Measurements from ENCODE around the gene RPS6KA4. TPM values are rescaled to one million over a fixed set of nuclear protein-coding genes. Genes with fewer than 3 reads are reported as not detected.

Gene RPS6KA4
- total RNA-seq, 2 experiments from 2014 or later: 7.3 to 9.2 TPM

- POLR2A ChIA-PET: no interaction called here
- Mint-ChIP-seq H3K27me3 (peaks cover 15% of the 10 kb centered on the region), H3K27ac (no peak overlapping the region), H3K9me3 (no peaks in the 10 kb centered on the region), H3K4me3 (no peak overlapping the region), H3K36me3 (ENCODE audit: low read depth) (no peaks in the 10 kb centered on the region), H3K4me1 (ENCODE audit: low read depth) (no peaks in the 10 kb centered on the region)
- DNase-seq (no peak), ATAC-seq (ENCODE audit: poor library complexity) (no peak)
- TF ChIP-seq, protein P1, sequence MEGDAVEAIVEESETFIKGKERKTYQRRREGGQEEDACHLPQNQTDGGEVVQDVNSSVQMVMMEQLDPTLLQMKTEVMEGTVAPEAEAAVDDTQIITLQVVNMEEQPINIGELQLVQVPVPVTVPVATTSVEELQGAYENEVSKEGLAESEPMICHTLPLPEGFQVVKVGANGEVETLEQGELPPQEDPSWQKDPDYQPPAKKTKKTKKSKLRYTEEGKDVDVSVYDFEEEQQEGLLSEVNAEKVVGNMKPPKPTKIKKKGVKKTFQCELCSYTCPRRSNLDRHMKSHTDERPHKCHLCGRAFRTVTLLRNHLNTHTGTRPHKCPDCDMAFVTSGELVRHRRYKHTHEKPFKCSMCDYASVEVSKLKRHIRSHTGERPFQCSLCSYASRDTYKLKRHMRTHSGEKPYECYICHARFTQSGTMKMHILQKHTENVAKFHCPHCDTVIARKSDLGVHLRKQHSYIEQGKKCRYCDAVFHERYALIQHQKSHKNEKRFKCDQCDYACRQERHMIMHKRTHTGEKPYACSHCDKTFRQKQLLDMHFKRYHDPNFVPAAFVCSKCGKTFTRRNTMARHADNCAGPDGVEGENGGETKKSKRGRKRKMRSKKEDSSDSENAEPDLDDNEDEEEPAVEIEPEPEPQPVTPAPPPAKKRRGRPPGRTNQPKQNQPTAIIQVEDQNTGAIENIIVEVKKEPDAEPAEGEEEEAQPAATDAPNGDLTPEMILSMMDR (IDR thresholded peaks at IDR 0.05): no peak
- Histone ChIP-seq H3K9me3 (ENCODE audit: control insufficient read depth in 1 of 2, insufficient read depth in 1 of 2, low read length in 2 of 2) (peaks cover 0 to 4% of the 10 kb centered on the region in 2 experiments), H3K4me1 (ENCODE audit: insufficient read depth, low read length) (peaks cover 3% of the 10 kb centered on the region), H3K4me3 (ENCODE audit: low read length) (no peak overlapping the region), H3K27ac (ENCODE audit: low read depth in 1 of 2, low read length in 2 of 2) (no peak overlapping the region), H3K36me3 (ENCODE audit: insufficient read depth, low read length) (no peaks in the 10 kb centered on the region), H3K27me3 (ENCODE audit: control insufficient read depth in 1 of 2, insufficient read depth in 2 of 2, low read length in 2 of 2) (no peaks in the 10 kb centered on the region)
- CTCF ChIA-PET: no interaction called here
- intact Hi-C loops (cut with DNase I, micrococcal nuclease): no loop called here
Observed at GRCh38 chr11:64407630-64408029, 48.7 kb downstream of the RPS6KA4 start.

- TF ChIP-seq, protein P1 (IDR thresholded peaks at IDR 0.05): no peak
- Histone ChIP-seq H3K27me3 (ENCODE audit: control insufficient read depth in 1 of 2, insufficient read depth in 2 of 2, low read length in 2 of 2) (no peaks in the 10 kb centered on the region), H3K4me3 (ENCODE audit: low read length) (no peak overlapping the region), H3K4me1 (ENCODE audit: insufficient read depth, low read length) (peaks cover 3% of the 10 kb centered on the region), H3K36me3 (ENCODE audit: insufficient read depth, low read length) (no peaks in the 10 kb centered on the region), H3K9me3 (ENCODE audit: control insufficient read depth in 1 of 2, insufficient read depth in 1 of 2, low read length in 2 of 2) (peaks cover 0 to 3% of the 10 kb centered on the region in 2 experiments), H3K27ac (ENCODE audit: low read depth in 1 of 2, low read length in 2 of 2) (no peak overlapping the region)
- CTCF ChIA-PET: no interaction called here
- Mint-ChIP-seq H3K27ac (no peak overlapping the region), H3K9me3 (no peaks in the 10 kb centered on the region), H3K4me1 (ENCODE audit: low read depth) (no peaks in the 10 kb centered on the region), H3K4me3 (no peak overlapping the region), H3K27me3 (peaks cover 12% of the 10 kb centered on the region), H3K36me3 (ENCODE audit: low read depth) (no peaks in the 10 kb centered on the region)
- intact Hi-C loops (cut with DNase I, micrococcal nuclease): no loop called here
- POLR2A ChIA-PET: no interaction called here
- ATAC-seq (ENCODE audit: poor library complexity) (no peak), DNase-seq (no peak)
Observed at GRCh38 chr11:64409278-64409677, 50.3 kb downstream of the RPS6KA4 start.

DNA sequence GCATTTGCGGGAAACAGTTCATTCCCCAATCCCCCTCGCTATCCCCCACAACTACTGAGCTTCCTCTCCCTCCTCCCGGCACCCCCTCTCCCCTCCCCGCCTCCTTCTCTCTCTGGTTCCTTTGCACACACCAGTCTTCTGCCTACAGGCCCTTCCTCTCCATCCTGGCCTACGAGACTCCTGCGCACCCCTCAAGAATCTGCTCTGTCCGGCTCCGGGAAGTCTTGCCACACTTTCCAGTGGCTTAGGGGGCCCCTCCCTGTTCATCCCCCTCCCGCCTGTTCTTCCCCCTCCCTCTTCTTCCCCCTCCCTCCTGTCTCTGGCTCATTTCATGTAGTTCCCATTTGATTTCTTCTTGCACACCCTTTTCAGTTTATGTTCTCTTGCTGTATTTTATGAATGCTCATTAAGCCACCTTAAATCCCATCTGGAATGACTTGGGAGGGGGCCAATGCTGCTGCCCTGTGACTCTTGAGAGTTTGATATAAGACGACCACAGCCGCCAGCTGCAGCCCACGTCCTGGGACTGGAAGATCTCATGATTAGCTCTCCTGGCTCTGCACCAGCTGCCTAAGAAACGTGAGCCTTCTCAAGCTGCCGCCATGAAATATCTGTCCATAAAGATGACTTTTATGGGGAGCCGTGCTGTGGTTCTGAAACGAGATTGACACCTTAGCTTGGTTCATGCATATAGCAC, 50.9 kb downstream of the RPS6KA4 start:
- CTCF ChIA-PET: no interaction called here
- Mint-ChIP-seq H3K27me3 (peaks cover 7% of the 10 kb centered on the region), H3K27ac (no peak overlapping the region), H3K4me1 (ENCODE audit: low read depth) (no peaks in the 10 kb centered on the region), H3K36me3 (ENCODE audit: low read depth) (no peaks in the 10 kb centered on the region), H3K9me3 (no peaks in the 10 kb centered on the region), H3K4me3 (no peak overlapping the region)
- Histone ChIP-seq H3K36me3 (ENCODE audit: insufficient read depth, low read length) (no peaks in the 10 kb centered on the region), H3K9me3 (ENCODE audit: control insufficient read depth in 1 of 2, insufficient read depth in 1 of 2, low read length in 2 of 2) (no peaks in the 10 kb centered on the region), H3K27me3 (ENCODE audit: control insufficient read depth in 1 of 2, insufficient read depth in 2 of 2, low read length in 2 of 2) (no peaks in the 10 kb centered on the region), H3K4me1 (ENCODE audit: insufficient read depth, low read length) (peaks cover 3% of the 10 kb centered on the region), H3K27ac (ENCODE audit: low read depth in 1 of 2, low read length in 2 of 2) (no peak overlapping the region), H3K4me3 (ENCODE audit: low read length) (no peak overlapping the region)
- DNase-seq (no peak), ATAC-seq (ENCODE audit: poor library complexity) (no peak)
- intact Hi-C loops (cut with DNase I, micrococcal nuclease): no loop called here
- TF ChIP-seq, protein P1 (IDR thresholded peaks at IDR 0.05): no peak
- POLR2A ChIA-PET: no interaction called here
